GM12878 (cell line): ENCODE measurements around the gene RNF223. TPM values are rescaled to one million over a fixed set of nuclear protein-coding genes. Genes with fewer than 3 reads are reported as not detected.

Experiments used
- BHLHE40 ChIP-seq, 2 experiments: fragments of 450-650 bp in 1 of 2; IDR thresholded peaks; 2 replicates each; pipeline ENCODE4 v1.6.1; 2011 to 2017; ENCODE audit warnings: low read depth in 2 of 2, borderline replicate concordance in 1 of 2, improper control_type of control experiment in 1 of 2, low read length in 1 of 2, mild to moderate bottlenecking in 1 of 2
- CEBPZ ChIP-seq: fragments of 150-350 bp; IDR thresholded peaks from 2 replicates; pipeline ENCODE4 v1.6.1; 2016; ENCODE audit warnings: low read depth, low read length
- DPF2 ChIP-seq: fragments of 450-650 bp; IDR thresholded peaks from 2 replicates; pipeline ENCODE4 v1.6.1; 2017; ENCODE audit warnings: mild to moderate bottlenecking
- ETV6 ChIP-seq, 2 experiments: fragments of 450-650 bp in 1 of 2; IDR thresholded peaks in 1 of 2; conservative IDR thresholded peaks in 1 of 2; 2 replicates each; pipeline ENCODE4 v1.6.1; 2014; ENCODE audit warnings: antibody characterized with exemption in 1 of 2, borderline replicate concordance in 1 of 2, low read depth in 1 of 2, mild to moderate bottlenecking in 1 of 2, moderate library complexity in 1 of 2
- EZH2 ChIP-seq: IDR thresholded peaks from 2 replicates; pipeline ENCODE4 v1.6.1; 2012; ENCODE audit warnings: low read depth, mild to moderate bottlenecking, control low read depth, inconsistent platforms, low read length, borderline replicate concordance; ENCODE audit not compliant: control insufficient read depth
- IRF3 ChIP-seq: fragments of 450-650 bp; IDR thresholded peaks from 2 replicates; pipeline ENCODE4 v1.6.1; 2014; ENCODE audit warnings: mild to moderate bottlenecking
- LARP7 ChIP-seq: fragments of 450-650 bp; IDR thresholded peaks from 2 replicates; pipeline ENCODE4 v1.6.1; 2017; ENCODE audit warnings: mild to moderate bottlenecking
- MYC ChIP-seq: IDR thresholded peaks from 2 replicates; pipeline ENCODE4 v1.6.1; 2011; ENCODE audit warnings: mild to moderate bottlenecking, low read length, moderate library complexity, inconsistent platforms; ENCODE audit not compliant: insufficient read depth, insufficient replicate concordance, insufficient read length, severe bottlenecking
- NFXL1 ChIP-seq: fragments of 450-650 bp; IDR thresholded peaks from 2 replicates; pipeline ENCODE4 v1.6.1; 2017; ENCODE audit warnings: antibody characterized with exemption, mild to moderate bottlenecking, borderline replicate concordance
- NFYB ChIP-seq: IDR thresholded peaks from 2 replicates; pipeline ENCODE4 v1.6.1; 2011; ENCODE audit warnings: low read depth, mild to moderate bottlenecking, low read length, improper control_type of control experiment, moderate library complexity; ENCODE audit not compliant: insufficient read depth
- RAD21 ChIP-seq: IDR thresholded peaks from 2 replicates; pipeline ENCODE4 v1.6.1; 2011; ENCODE audit warnings: mild to moderate bottlenecking, low read depth, low read length, moderate library complexity; ENCODE audit not compliant: insufficient read depth
- RUNX3 ChIP-seq: IDR thresholded peaks from 2 replicates; pipeline ENCODE4 v1.6.1; 2012; ENCODE audit warnings: low read length, inconsistent platforms
- SMAD5 ChIP-seq: IDR thresholded peaks from 2 replicates; pipeline ENCODE4 v1.6.1; 2016; ENCODE audit warnings: antibody characterized with exemption, low read depth
- SMARCA5 ChIP-seq: fragments of 450-650 bp; IDR thresholded peaks from 2 replicates; pipeline ENCODE4 v1.6.1; 2017; ENCODE audit warnings: mild to moderate bottlenecking
- STAT1 ChIP-seq: fragments of 450-650 bp; conservative IDR thresholded peaks from 2 replicates; pipeline ENCODE4 v1.6.1; 2014; ENCODE audit warnings: antibody characterized with exemption, mild to moderate bottlenecking
- polyA plus RNA-seq, 11 experiments: library from polyadenylated mRNA; depleted of rRNA in 4 of 11; unstranded in 6 of 11; stranded (reverse) in 5 of 11; fragments of >200 nt; fragmentation: Nextera tagmentation in 4 of 11; fragmentation: Illumina TruSeq in 1 of 11; extraction: Ambion mirVana in 4 of 11; extraction: Trizol in 1 of 11; gene quantifications; 1 replicate in 1 of 11; 2 replicates in 10 of 11; pipeline versions ENCODE4 v1.2.1 to v1.2.3, GENCODE V29; 2011 to 2016; ENCODE audit warnings: inconsistent platforms in 2 of 11, missing spikeins in 2 of 11, low read depth in 1 of 11
- total RNA-seq, 4 experiments: library from RNA; depleted of rRNA in 3 of 4; stranded (reverse); fragments of >200 nt in 3 of 4; fragmentation: Illumina TruSeq in 1 of 4; extraction: Trizol in 1 of 4; gene quantifications; 2 replicates each; pipeline versions ENCODE4 v1.2.1 to v1.2.3, GENCODE V29; 2013 to 2021
- TF ChIP-seq, protein P1 (sequence below): IDR thresholded peaks from 2 replicates; pipeline ENCODE4 v1.6.1; 2011; ENCODE audit warnings: borderline replicate concordance, low read depth, mild to moderate bottlenecking, moderate library complexity, low read length; ENCODE audit not compliant: insufficient read depth, poor library complexity, severe bottlenecking
- TF ChIP-seq, protein P2 (sequence below): fragments of 450-650 bp; IDR thresholded peaks from 2 replicates; pipeline ENCODE4 v1.6.1; 2018; ENCODE audit warnings: mild to moderate bottlenecking, low read depth, moderate library complexity; ENCODE audit not compliant: partially characterized antibody
- TF ChIP-seq, protein P3 (sequence below): IDR thresholded peaks from 2 replicates; pipeline ENCODE4 v1.6.1; 2011; ENCODE audit warnings: low read depth, mild to moderate bottlenecking, low read length, moderate library complexity, borderline replicate concordance; ENCODE audit errors: extremely low read depth

The RNF223 gene
- total and polyA plus RNA-seq, 10 of the 15 experiments (the other 5 are each of a cell fraction or from before 2014, with no cell fraction given) = 0.06 TPM; not detected in 9

DNA sequence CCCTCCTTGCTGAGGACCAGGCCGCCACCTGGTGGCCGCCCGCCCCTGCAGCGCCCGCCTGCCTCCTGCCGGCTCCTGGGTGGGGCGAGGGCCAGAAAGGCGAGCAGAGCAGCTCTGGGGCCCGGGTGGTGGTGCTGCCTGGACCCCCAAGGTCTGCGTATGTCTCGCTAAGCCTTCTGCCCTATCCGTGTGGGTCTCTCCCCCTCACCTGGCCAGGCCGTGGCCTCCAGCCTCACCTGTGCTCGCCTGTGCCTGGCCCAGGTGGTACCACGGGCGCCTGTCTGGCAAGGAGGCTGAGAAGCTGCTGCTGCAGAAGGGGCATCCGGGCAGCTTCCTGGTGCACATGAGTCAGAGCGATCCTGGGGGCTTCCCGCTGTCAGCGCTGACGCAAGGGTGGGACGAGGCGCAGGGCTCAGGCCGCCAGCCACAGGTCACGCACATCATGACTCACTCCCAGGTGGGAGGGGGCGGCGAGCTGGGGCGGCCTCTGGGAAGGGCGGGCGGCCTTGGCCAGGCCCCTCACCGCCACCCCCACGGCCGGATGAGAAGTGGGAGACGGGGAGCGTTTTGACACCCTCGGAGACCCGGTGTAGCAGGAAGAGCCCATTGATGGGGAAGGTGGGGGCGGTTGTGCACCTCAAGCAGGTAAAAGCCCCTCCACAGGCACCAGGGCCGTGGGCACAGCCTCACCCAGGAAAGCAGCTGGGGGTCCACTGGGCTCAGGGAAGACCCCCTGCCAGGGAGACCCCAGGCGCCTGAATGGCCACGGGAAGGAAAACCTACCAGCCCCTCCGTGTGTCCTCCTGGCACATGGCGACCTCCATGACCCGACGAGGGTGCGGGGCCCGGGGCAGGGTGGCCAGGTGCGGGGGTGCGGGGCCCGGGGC is 9.9 kb downstream of the RNF223 start (continued):
- TF ChIP-seq, protein P1, sequence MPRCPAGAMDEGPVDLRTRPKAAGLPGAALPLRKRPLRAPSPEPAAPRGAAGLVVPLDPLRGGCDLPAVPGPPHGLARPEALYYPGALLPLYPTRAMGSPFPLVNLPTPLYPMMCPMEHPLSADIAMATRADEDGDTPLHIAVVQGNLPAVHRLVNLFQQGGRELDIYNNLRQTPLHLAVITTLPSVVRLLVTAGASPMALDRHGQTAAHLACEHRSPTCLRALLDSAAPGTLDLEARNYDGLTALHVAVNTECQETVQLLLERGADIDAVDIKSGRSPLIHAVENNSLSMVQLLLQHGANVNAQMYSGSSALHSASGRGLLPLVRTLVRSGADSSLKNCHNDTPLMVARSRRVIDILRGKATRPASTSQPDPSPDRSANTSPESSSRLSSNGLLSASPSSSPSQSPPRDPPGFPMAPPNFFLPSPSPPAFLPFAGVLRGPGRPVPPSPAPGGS = peak; percentile 92
- TF ChIP-seq IRF3 (no peak), STAT1 (peak; percentile 80; the same call in 1 of the 2 replicates), ETV6 (conservative IDR thresholded peaks at IDR 0.05 in 1 of 2, IDR thresholded peaks at IDR 0.05 in 1 of 2; ENCODE audit: borderline replicate concordance in 1 of 2, low read depth in 1 of 2) (peak in 1 of 2 experiments; percentile 85; a peak in 2 of 4 replicates), MYC (no peak), DPF2 (peak; percentile 99), EZH2 (no peak), SMAD5 (no peak), LARP7 (peak; percentile 31), NFXL1 (no peak), NFYB (no peak), CEBPZ (no peak), BHLHE40 (IDR thresholded peaks at IDR 0.05; ENCODE audit: borderline replicate concordance in 1 of 2, low read depth in 2 of 2, low read length in 1 of 2) (peak; percentile 77 to 94), RUNX3 (peak; percentile 90), RAD21 (peak; percentile 70), SMARCA5 (peak; percentile 97)
- TF ChIP-seq, protein P2, sequence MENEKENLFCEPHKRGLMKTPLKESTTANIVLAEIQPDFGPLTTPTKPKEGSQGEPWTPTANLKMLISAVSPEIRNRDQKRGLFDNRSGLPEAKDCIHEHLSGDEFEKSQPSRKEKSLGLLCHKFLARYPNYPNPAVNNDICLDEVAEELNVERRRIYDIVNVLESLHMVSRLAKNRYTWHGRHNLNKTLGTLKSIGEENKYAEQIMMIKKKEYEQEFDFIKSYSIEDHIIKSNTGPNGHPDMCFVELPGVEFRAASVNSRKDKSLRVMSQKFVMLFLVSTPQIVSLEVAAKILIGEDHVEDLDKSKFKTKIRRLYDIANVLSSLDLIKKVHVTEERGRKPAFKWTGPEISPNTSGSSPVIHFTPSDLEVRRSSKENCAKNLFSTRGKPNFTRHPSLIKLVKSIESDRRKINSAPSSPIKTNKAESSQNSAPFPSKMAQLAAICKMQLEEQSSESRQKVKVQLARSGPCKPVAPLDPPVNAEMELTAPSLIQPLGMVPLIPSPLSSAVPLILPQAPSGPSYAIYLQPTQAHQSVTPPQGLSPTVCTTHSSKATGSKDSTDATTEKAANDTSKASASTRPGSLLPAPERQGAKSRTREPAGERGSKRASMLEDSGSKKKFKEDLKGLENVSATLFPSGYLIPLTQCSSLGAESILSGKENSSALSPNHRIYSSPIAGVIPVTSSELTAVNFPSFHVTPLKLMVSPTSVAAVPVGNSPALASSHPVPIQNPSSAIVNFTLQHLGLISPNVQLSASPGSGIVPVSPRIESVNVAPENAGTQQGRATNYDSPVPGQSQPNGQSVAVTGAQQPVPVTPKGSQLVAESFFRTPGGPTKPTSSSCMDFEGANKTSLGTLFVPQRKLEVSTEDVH = no peak
- TF ChIP-seq, protein P3, sequence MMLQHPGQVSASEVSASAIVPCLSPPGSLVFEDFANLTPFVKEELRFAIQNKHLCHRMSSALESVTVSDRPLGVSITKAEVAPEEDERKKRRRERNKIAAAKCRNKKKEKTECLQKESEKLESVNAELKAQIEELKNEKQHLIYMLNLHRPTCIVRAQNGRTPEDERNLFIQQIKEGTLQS = 0 out of 2 replicates have a peak, but pooled peaks have one; percentile 18
